PC-3 (cell line): ENCODE data around the gene LRP10.

ENCODE experiments used
- EZH2 ChIP-seq: fragments of 300-600 bp; sonication (generic); IDR thresholded peaks from one replicate; pipeline ENCODE4 v1.6.1; 2017; ENCODE audit warnings: antibody characterized with exemption, mild to moderate bottlenecking, low read length; ENCODE audit not compliant: unreplicated experiment
- TF ChIP-seq, protein P1 (sequence below): fragments of 300-600 bp; sonication (generic); conservative IDR thresholded peaks from 2 replicates; pipeline ENCODE4 v1.5.1; 2017; ENCODE audit warnings: antibody characterized with exemption, low read depth, mild to moderate bottlenecking, low read length

DNA sequence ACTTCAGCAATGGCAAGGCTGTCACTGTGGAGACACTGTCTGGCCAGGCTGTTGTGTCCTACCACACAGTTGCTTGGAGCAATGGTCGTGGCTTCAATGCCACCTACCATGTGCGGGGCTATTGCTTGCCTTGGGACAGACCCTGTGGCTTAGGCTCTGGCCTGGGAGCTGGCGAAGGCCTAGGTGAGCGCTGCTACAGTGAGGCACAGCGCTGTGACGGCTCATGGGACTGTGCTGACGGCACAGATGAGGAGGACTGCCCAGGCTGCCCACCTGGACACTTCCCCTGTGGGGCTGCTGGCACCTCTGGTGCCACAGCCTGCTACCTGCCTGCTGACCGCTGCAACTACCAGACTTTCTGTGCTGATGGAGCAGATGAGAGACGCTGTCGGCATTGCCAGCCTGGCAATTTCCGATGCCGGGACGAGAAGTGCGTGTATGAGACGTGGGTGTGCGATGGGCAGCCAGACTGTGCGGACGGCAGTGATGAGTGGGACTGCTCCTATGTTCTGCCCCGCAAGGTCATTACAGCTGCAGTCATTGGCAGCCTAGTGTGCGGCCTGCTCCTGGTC is 4.3 kb downstream of the LRP10 start:
- TF ChIP-seq, protein P1, sequence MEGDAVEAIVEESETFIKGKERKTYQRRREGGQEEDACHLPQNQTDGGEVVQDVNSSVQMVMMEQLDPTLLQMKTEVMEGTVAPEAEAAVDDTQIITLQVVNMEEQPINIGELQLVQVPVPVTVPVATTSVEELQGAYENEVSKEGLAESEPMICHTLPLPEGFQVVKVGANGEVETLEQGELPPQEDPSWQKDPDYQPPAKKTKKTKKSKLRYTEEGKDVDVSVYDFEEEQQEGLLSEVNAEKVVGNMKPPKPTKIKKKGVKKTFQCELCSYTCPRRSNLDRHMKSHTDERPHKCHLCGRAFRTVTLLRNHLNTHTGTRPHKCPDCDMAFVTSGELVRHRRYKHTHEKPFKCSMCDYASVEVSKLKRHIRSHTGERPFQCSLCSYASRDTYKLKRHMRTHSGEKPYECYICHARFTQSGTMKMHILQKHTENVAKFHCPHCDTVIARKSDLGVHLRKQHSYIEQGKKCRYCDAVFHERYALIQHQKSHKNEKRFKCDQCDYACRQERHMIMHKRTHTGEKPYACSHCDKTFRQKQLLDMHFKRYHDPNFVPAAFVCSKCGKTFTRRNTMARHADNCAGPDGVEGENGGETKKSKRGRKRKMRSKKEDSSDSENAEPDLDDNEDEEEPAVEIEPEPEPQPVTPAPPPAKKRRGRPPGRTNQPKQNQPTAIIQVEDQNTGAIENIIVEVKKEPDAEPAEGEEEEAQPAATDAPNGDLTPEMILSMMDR, result no peak
- TF ChIP-seq EZH2, result no peak
